Liver (tissue), 9 donors: ENCODE data around the gene AREL1. TPM values are rescaled to one million over a fixed set of nuclear protein-coding genes. Genes with fewer than 3 reads are reported as not detected.

Source experiments
- DNase-seq: peaks from one replicate; pipeline ENCODE4 v3.0.0-alpha.2; 2017; ENCODE audit warnings: low spot score
- H3K27ac ChIP-seq, 2 donors: one replicate each; pipeline ENCODE4 v1.7.0; 2013; ENCODE audit warnings: inconsistent platforms in 2 of 2, low read length in 2 of 2, control low read depth in 1 of 2, low read depth in 1 of 2, mild to moderate bottlenecking in 1 of 2
- H3K27me3 ChIP-seq, 4 donors: one replicate each; pipeline versions ENCODE4 v1.6.1 to v1.7.0; 2013; ENCODE audit warnings: low read length in 3 of 4, inconsistent platforms in 1 of 4, mild to moderate bottlenecking in 1 of 4, moderate library complexity in 1 of 4; ENCODE audit not compliant: control insufficient read depth in 4 of 4, insufficient read depth in 4 of 4
- H3K36me3 ChIP-seq, 4 donors: one replicate each; pipeline versions ENCODE4 v1.6.1 to v1.7.0; 2013; ENCODE audit warnings: low read length in 3 of 4, mild to moderate bottlenecking in 3 of 4, low read depth in 1 of 4, moderate library complexity in 1 of 4; ENCODE audit not compliant: control insufficient read depth in 4 of 4, insufficient read depth in 3 of 4
- H3K4me1 ChIP-seq, 4 donors: one replicate each; pipeline versions ENCODE4 v1.6.1 to v1.7.0; 2013; ENCODE audit warnings: low read length in 3 of 4, mild to moderate bottlenecking in 3 of 4, moderate library complexity in 1 of 4; ENCODE audit not compliant: control insufficient read depth in 4 of 4, insufficient read depth in 4 of 4
- H3K4me3 ChIP-seq, 3 donors: one replicate each; pipeline versions ENCODE4 v1.6.1 to v1.7.0; 2013; ENCODE audit warnings: low read length in 3 of 3, control low read depth in 1 of 3, low read depth in 1 of 3, mild to moderate bottlenecking in 1 of 3
- H3K9ac ChIP-seq, 2 donors: one replicate each; pipeline ENCODE4 v1.7.0; 2013; ENCODE audit warnings: low read length in 2 of 2, mild to moderate bottlenecking in 2 of 2, moderate library complexity in 2 of 2, control low read depth in 1 of 2, low read depth in 1 of 2
- H3K9me3 ChIP-seq, 4 donors: one replicate each; pipeline versions ENCODE4 v1.6.1 to v1.7.0; 2013; ENCODE audit warnings: low read length in 3 of 4; ENCODE audit not compliant: control insufficient read depth in 4 of 4
- EGR1 ChIP-seq, 2 donors: IDR thresholded peaks; 2 replicates each; pipeline ENCODE4 v1.6.1; 2016 to 2018; ENCODE audit warnings: antibody characterized with exemption in 2 of 2, low read depth in 2 of 2
- FOXA1 ChIP-seq: IDR thresholded peaks from 2 replicates; pipeline ENCODE4 v1.6.1; 2016; ENCODE audit warnings: antibody characterized with exemption
- GABPA ChIP-seq, 2 donors: IDR thresholded peaks in 1 of 2; conservative IDR thresholded peaks in 1 of 2; 2 replicates each; pipeline ENCODE4 v1.6.1; 2016; ENCODE audit warnings: antibody characterized with exemption in 2 of 2, mild to moderate bottlenecking in 1 of 2, moderate library complexity in 1 of 2
- HNF4A ChIP-seq, 2 donors: conservative IDR thresholded peaks; 2 replicates each; pipeline ENCODE4 v1.6.1; 2016; ENCODE audit warnings: antibody characterized with exemption in 2 of 2, mild to moderate bottlenecking in 2 of 2
- HNF4G ChIP-seq: IDR thresholded peaks from 2 replicates; pipeline ENCODE4 v1.6.1; 2016; ENCODE audit warnings: antibody characterized with exemption
- JUND ChIP-seq, 2 donors: IDR thresholded peaks; 2 replicates each; pipeline ENCODE4 v1.6.1; 2016; ENCODE audit warnings: antibody characterized with exemption in 2 of 2
- NR2F2 ChIP-seq: IDR thresholded peaks from 2 replicates; pipeline ENCODE4 v1.6.1; 2016; ENCODE audit warnings: antibody characterized with exemption
- RAD21 ChIP-seq, 2 donors: IDR thresholded peaks; 2 replicates each; pipeline ENCODE4 v1.6.1; 2016; ENCODE audit warnings: antibody characterized with exemption in 2 of 2, mild to moderate bottlenecking in 2 of 2
- RXRA ChIP-seq, 2 donors: IDR thresholded peaks; 2 replicates each; pipeline ENCODE4 v1.6.1; 2017 to 2018; ENCODE audit warnings: antibody characterized with exemption in 2 of 2, mild to moderate bottlenecking in 1 of 2
- SP1 ChIP-seq: IDR thresholded peaks from 2 replicates; pipeline ENCODE4 v1.6.1; 2018; ENCODE audit warnings: antibody characterized with exemption, mild to moderate bottlenecking
- TAF1 ChIP-seq: conservative IDR thresholded peaks from 2 replicates; pipeline ENCODE4 v1.6.1; 2016; ENCODE audit warnings: antibody characterized with exemption, mild to moderate bottlenecking
- YY1 ChIP-seq: IDR thresholded peaks from 2 replicates; pipeline ENCODE4 v1.6.1; 2016; ENCODE audit warnings: antibody characterized with exemption, mild to moderate bottlenecking
- WGBS: extraction: QIAGEN DNeasy Blood & Tissue Kit; methylation state at CpG from one replicate; pipeline ENCODE4 v1.1.7; 2013; 5-methylcytosine and 5-hydroxymethylcytosine counted together
- polyA plus RNA-seq, 2 donors: library from polyadenylated mRNA; stranded (reverse) in 1 of 2; unstranded in 1 of 2; fragments of 200-250 nt in 1 of 2; fragments of >200 nt in 1 of 2; fragmentation: Nextera tagmentation in 1 of 2; extraction: Ambion mirVana in 1 of 2; gene quantifications; one replicate each; pipeline versions ENCODE4 v1.2.1 to v1.2.3, GENCODE V29; 2013 to 2015
- total RNA-seq, 2 donors: library from RNA; depleted of rRNA; stranded (reverse); fragments of >200 nt; gene quantifications; one replicate each; pipeline ENCODE4 v1.2.3, GENCODE V29; 2014
- TF ChIP-seq, protein P1 (sequence below): fragments of 150-350 bp; IDR thresholded peaks from 2 replicates; pipeline ENCODE4 v1.5.1; 2017; ENCODE audit warnings: improper control_type of control experiment, low read depth, low read length; ENCODE audit not compliant: missing input control
- TF ChIP-seq, protein P2 (sequence below): IDR thresholded peaks from 2 replicates; pipeline ENCODE4 v1.6.1; 2016; ENCODE audit warnings: antibody characterized with exemption
- TF ChIP-seq, protein P3 (sequence below): IDR thresholded peaks from 2 replicates; pipeline ENCODE4 v1.6.1; 2016; ENCODE audit warnings: antibody characterized with exemption, mild to moderate bottlenecking
- TF ChIP-seq, protein P4 (sequence below): IDR thresholded peaks from 2 replicates; pipeline ENCODE4 v1.6.1; 2016; ENCODE audit warnings: antibody characterized with exemption
- donor health status: healthy.
- donor health status: healthy.
- donor health status: healthy.
- donor health status: healthy.
- donor health status: healthy.

AREL1 gene
- total and polyA plus RNA-seq, 4 donors, result 5.6 to 26.6 (median 13.2) TPM

DNA sequence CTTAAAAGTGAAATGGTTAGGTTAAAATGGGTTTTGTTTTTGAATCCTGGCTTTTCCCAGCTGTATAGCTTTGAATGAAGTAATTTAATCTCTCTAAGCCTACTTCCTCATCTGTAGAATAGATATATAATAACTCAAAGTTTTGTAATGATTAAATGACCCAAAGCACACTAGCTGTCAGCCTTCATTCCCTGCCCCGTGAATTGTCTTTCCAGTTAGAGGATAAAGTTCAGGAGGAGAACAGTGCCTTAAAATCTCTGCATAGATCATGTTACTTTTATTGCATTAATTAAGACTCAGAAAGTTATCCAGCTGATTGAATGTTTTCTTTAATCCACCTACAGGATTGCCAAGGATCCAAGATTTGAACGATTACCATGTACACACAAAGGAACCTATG lies 19.5 kb upstream of the AREL1 start:
- Histone ChIP-seq H3K36me3 (peaks cover 11 to 37% (median 16%) of the 10 kb centered on the region in 4 donors), H3K27me3 (no peaks in the 10 kb centered on the region)

GRCh38 chr14:74723134-74723533 lies 10.3 kb upstream of the AREL1 start:
- no peaks in the 10 kb centered on the region for H3K27me3 ChIP-seq
- peaks cover 2 to 7% (median 3%) of the 10 kb centered on the region in 4 donors for H3K4me1 ChIP-seq
- DNase-seq, result no peak
- WGBS, result 40% methylated on average over 3 of the region's 3 CpGs
- no peaks in the 10 kb centered on the region for H3K9me3 ChIP-seq
- peaks cover 2 to 11% (median 7%) of the 10 kb centered on the region in 4 donors for H3K36me3 ChIP-seq
- no peak overlapping the region for H3K27ac ChIP-seq
- no peak overlapping the region for H3K4me3 ChIP-seq
- no peak overlapping the region for H3K9ac ChIP-seq
- TF ChIP-seq JUND (IDR thresholded peaks at IDR 0.05) (no peak), YY1 (peak; percentile 13), RAD21 (IDR thresholded peaks at IDR 0.05) (no peak), GABPA (IDR thresholded peaks at IDR 0.05 in 1 of 2, conservative IDR thresholded peaks at IDR 0.05 in 1 of 2) (peak in 1 of 2 donors; percentile 17), FOXA1 (no peak), NR2F2 (no peak), TAF1 (no peak), HNF4G (no peak), RXRA (IDR thresholded peaks at IDR 0.05) (peak in 1 of 2 donors; percentile 41), HNF4A (conservative IDR thresholded peaks at IDR 0.05) (peak; percentile 20 to 27)
- TF ChIP-seq, protein P1, sequence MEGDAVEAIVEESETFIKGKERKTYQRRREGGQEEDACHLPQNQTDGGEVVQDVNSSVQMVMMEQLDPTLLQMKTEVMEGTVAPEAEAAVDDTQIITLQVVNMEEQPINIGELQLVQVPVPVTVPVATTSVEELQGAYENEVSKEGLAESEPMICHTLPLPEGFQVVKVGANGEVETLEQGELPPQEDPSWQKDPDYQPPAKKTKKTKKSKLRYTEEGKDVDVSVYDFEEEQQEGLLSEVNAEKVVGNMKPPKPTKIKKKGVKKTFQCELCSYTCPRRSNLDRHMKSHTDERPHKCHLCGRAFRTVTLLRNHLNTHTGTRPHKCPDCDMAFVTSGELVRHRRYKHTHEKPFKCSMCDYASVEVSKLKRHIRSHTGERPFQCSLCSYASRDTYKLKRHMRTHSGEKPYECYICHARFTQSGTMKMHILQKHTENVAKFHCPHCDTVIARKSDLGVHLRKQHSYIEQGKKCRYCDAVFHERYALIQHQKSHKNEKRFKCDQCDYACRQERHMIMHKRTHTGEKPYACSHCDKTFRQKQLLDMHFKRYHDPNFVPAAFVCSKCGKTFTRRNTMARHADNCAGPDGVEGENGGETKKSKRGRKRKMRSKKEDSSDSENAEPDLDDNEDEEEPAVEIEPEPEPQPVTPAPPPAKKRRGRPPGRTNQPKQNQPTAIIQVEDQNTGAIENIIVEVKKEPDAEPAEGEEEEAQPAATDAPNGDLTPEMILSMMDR, result no peak
- TF ChIP-seq, protein P2, sequence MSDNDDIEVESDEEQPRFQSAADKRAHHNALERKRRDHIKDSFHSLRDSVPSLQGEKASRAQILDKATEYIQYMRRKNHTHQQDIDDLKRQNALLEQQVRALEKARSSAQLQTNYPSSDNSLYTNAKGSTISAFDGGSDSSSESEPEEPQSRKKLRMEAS, result no peak

More for the DNA sequence above, 19.5 kb upstream of the AREL1 start:
- Histone ChIP-seq H3K9me3 (no peaks in the 10 kb centered on the region), H3K9ac (no peak overlapping the region), H3K4me1 (no peaks in the 10 kb centered on the region), H3K4me3 (no peak overlapping the region), H3K27ac (no peak overlapping the region)
- 82% methylated on average over 2 of the region's 2 CpGs for WGBS
- no peak for DNase-seq
- TF ChIP-seq, protein P3, sequence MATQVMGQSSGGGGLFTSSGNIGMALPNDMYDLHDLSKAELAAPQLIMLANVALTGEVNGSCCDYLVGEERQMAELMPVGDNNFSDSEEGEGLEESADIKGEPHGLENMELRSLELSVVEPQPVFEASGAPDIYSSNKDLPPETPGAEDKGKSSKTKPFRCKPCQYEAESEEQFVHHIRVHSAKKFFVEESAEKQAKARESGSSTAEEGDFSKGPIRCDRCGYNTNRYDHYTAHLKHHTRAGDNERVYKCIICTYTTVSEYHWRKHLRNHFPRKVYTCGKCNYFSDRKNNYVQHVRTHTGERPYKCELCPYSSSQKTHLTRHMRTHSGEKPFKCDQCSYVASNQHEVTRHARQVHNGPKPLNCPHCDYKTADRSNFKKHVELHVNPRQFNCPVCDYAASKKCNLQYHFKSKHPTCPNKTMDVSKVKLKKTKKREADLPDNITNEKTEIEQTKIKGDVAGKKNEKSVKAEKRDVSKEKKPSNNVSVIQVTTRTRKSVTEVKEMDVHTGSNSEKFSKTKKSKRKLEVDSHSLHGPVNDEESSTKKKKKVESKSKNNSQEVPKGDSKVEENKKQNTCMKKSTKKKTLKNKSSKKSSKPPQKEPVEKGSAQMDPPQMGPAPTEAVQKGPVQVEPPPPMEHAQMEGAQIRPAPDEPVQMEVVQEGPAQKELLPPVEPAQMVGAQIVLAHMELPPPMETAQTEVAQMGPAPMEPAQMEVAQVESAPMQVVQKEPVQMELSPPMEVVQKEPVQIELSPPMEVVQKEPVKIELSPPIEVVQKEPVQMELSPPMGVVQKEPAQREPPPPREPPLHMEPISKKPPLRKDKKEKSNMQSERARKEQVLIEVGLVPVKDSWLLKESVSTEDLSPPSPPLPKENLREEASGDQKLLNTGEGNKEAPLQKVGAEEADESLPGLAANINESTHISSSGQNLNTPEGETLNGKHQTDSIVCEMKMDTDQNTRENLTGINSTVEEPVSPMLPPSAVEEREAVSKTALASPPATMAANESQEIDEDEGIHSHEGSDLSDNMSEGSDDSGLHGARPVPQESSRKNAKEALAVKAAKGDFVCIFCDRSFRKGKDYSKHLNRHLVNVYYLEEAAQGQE, result no peak
- TF ChIP-seq SP1 (no peak), EGR1 (IDR thresholded peaks at IDR 0.05; ENCODE audit: low read depth in 2 of 2) (no peak), NR2F2 (no peak), YY1 (no peak), RAD21 (IDR thresholded peaks at IDR 0.05) (no peak)
- TF ChIP-seq, protein P1, result no peak
- TF ChIP-seq, protein P2, result no peak
- TF ChIP-seq, protein P4, sequence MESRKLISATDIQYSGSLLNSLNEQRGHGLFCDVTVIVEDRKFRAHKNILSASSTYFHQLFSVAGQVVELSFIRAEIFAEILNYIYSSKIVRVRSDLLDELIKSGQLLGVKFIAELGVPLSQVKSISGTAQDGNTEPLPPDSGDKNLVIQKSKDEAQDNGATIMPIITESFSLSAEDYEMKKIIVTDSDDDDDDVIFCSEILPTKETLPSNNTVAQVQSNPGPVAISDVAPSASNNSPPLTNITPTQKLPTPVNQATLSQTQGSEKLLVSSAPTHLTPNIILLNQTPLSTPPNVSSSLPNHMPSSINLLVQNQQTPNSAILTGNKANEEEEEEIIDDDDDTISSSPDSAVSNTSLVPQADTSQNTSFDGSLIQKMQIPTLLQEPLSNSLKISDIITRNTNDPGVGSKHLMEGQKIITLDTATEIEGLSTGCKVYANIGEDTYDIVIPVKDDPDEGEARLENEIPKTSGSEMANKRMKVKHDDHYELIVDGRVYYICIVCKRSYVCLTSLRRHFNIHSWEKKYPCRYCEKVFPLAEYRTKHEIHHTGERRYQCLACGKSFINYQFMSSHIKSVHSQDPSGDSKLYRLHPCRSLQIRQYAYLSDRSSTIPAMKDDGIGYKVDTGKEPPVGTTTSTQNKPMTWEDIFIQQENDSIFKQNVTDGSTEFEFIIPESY, result no peak
